IMR-90 (cell line): Measurements from ENCODE around the gene ZSCAN5C. TPM values are rescaled to one million over a fixed set of nuclear protein-coding genes. Genes with fewer than 3 reads are reported as not detected.

Experiments
- ATAC-seq: fragments of 200-7000 bp; cut with Tn5 transposase; 2 replicates; pipeline ENCODE4 v1.9.1; 2020; ENCODE audit warnings: low read depth, mild to moderate bottlenecking, moderate library complexity
- BruUV-seq: library from RNA; stranded (reverse); fragments of 400-500 nt; replicated peaks from 2 replicates; lab custom pipeline; 2021; lab: Mats Ljungman, UMichigan
- CTCF ChIA-PET: fragments of 300-600 bp; formaldehyde crosslinking; extraction: SDS; loops from one replicate; lab custom pipeline; 2021; ENCODE audit warnings: antibody characterized with exemption; lab: Yijun Ruan, JAX
- POLR2A ChIA-PET: fragments of 300-600 bp; sonication (Branson Sonifier 250); formaldehyde crosslinking; loops from one replicate; lab custom pipeline; 2022; ENCODE audit warnings: antibody characterized with exemption; ENCODE audit not compliant: unreplicated experiment; lab: Charles Lee
- DNase-seq: peaks from one replicate; pipeline ENCODE4 v3.0.0; 2013
- H2AFZ ChIP-seq: replicated peaks from 2 replicates; pipeline ENCODE3; 2013; ENCODE audit warnings: low read length, mild to moderate bottlenecking; ENCODE audit not compliant: poor library complexity
- H2AK5ac ChIP-seq: 2 replicates; pipeline ENCODE4 v1.6.1; 2013; ENCODE audit warnings: low read depth, low read length, inconsistent platforms
- H2AK9ac ChIP-seq: replicated peaks from 2 replicates; pipeline ENCODE3; 2013; ENCODE audit warnings: mild to moderate bottlenecking, low read depth, low read length, moderate library complexity; ENCODE audit not compliant: poor library complexity
- H2BK120ac ChIP-seq: 2 replicates; pipeline ENCODE4 v1.6.1; 2013; ENCODE audit warnings: low read depth, low read length, inconsistent platforms
- H2BK15ac ChIP-seq: 3 replicates; pipeline ENCODE4 v1.6.1; 2013; ENCODE audit warnings: low read depth, low read length, inconsistent platforms
- H2BK20ac ChIP-seq: 2 replicates; pipeline ENCODE4 v1.6.1; 2013; ENCODE audit warnings: low read depth, mild to moderate bottlenecking, inconsistent platforms, low read length, moderate library complexity
- H2BK5ac ChIP-seq: 2 replicates; pipeline ENCODE4 v1.6.1; 2013; ENCODE audit warnings: mild to moderate bottlenecking, low read depth, low read length, inconsistent platforms; ENCODE audit not compliant: poor library complexity, severe bottlenecking
- H3K14ac ChIP-seq: replicated peaks from 2 replicates; pipeline ENCODE4 v1.6.1; 2013; ENCODE audit warnings: low read depth, low read length, inconsistent platforms
- H3K18ac ChIP-seq: 2 replicates; pipeline ENCODE4 v1.6.1; 2013; ENCODE audit warnings: low read depth, low read length, control low read depth
- H3K23ac ChIP-seq: 2 replicates; pipeline ENCODE4 v1.6.1; 2013; ENCODE audit warnings: low read depth, low read length, inconsistent platforms
- H3K27ac ChIP-seq: 2 replicates; pipeline ENCODE4 v1.5.1; 2013; ENCODE audit warnings: mild to moderate bottlenecking, control low read depth, low read length; ENCODE audit not compliant: insufficient read depth
- H3K27me3 ChIP-seq: 2 replicates; pipeline ENCODE4 v1.6.1; 2013; ENCODE audit warnings: low read length; ENCODE audit not compliant: control insufficient read depth, insufficient read depth
- H3K36me3 ChIP-seq: 2 replicates; pipeline ENCODE4 v1.6.1; 2013; ENCODE audit warnings: low read length, mixed read lengths; ENCODE audit not compliant: control insufficient read depth, insufficient read depth
- H3K4ac ChIP-seq: 2 replicates; pipeline ENCODE4 v1.6.1; 2013; ENCODE audit warnings: low read depth, low read length, inconsistent platforms
- H3K4me1 ChIP-seq: 2 replicates; pipeline ENCODE4 v1.6.1; 2013; ENCODE audit warnings: low read length, mixed read lengths; ENCODE audit not compliant: control insufficient read depth, insufficient read depth
- H3K4me2 ChIP-seq: 2 replicates; pipeline ENCODE4 v1.6.1; 2013; ENCODE audit warnings: low read depth, mild to moderate bottlenecking, control low read depth, low read length, moderate library complexity
- H3K4me3 ChIP-seq: 2 replicates; pipeline ENCODE4 v1.5.1; 2013; ENCODE audit warnings: low read depth, mild to moderate bottlenecking, control low read depth, low read length, moderate library complexity; ENCODE audit not compliant: insufficient read depth
- H3K56ac ChIP-seq: 2 replicates; pipeline ENCODE4 v1.6.1; 2013; ENCODE audit warnings: low read length, inconsistent platforms; ENCODE audit not compliant: insufficient read depth; ENCODE audit errors: extremely low read depth
- H3K79me1 ChIP-seq, 2 experiments: 2 replicates each; pipeline ENCODE4 v1.6.1; 2013; ENCODE audit warnings: low read length in 2 of 2, inconsistent platforms in 1 of 2, low read depth in 1 of 2
- H3K9ac ChIP-seq: 2 replicates; pipeline ENCODE4 v1.6.1; 2013; ENCODE audit warnings: low read depth, low read length, control low read depth
- H3K9me1 ChIP-seq: 2 replicates; pipeline ENCODE4 v1.6.1; 2013; ENCODE audit warnings: low read length, inconsistent platforms; ENCODE audit not compliant: insufficient read depth
- H3K9me3 ChIP-seq: 2 replicates; pipeline ENCODE4 v1.6.1; 2013; ENCODE audit warnings: low read length; ENCODE audit not compliant: control insufficient read depth, insufficient read depth
- H4K20me1 ChIP-seq: 2 replicates; pipeline ENCODE4 v1.6.1; 2013; ENCODE audit warnings: low read length, inconsistent platforms; ENCODE audit not compliant: insufficient read depth
- H4K5ac ChIP-seq: 2 replicates; pipeline ENCODE4 v1.6.1; 2013; ENCODE audit warnings: mild to moderate bottlenecking, low read depth, low read length, control low read depth
- H4K8ac ChIP-seq, 2 experiments: 2 replicates each; pipeline ENCODE4 v1.6.1; 2013; ENCODE audit warnings: low read depth in 2 of 2, low read length in 2 of 2, control low read depth in 1 of 2, inconsistent platforms in 1 of 2
- H4K91ac ChIP-seq: 2 replicates; pipeline ENCODE4 v1.6.1; 2013; ENCODE audit warnings: low read depth, low read length, inconsistent platforms; ENCODE audit not compliant: insufficient read depth
- BHLHE40 ChIP-seq: fragments of 150-350 bp; IDR thresholded peaks from 2 replicates; pipeline ENCODE4 v1.6.1; 2016; ENCODE audit warnings: mild to moderate bottlenecking, low read depth, low read length
- CEBPB ChIP-seq: IDR thresholded peaks from 2 replicates; pipeline ENCODE4 v1.6.1; 2012; ENCODE audit warnings: low read depth, low read length, improper control_type of control experiment
- CHD1 ChIP-seq: IDR thresholded peaks from 2 replicates; pipeline ENCODE4 v1.6.1; 2012; ENCODE audit warnings: low read depth, low read length, improper control_type of control experiment
- CTCF ChIP-seq: conservative IDR thresholded peaks from 2 replicates; pipeline ENCODE4 v1.5.1; 2012; ENCODE audit warnings: mild to moderate bottlenecking, low read depth, low read length, improper control_type of control experiment
- ELK1 ChIP-seq: fragments of 150-350 bp; IDR thresholded peaks from 2 replicates; pipeline ENCODE4 v1.6.1; 2016; ENCODE audit warnings: low read depth, mild to moderate bottlenecking, low read length, moderate library complexity, borderline replicate concordance
- FOS ChIP-seq: fragments of 150-350 bp; IDR thresholded peaks from 2 replicates; pipeline ENCODE4 v1.6.1; 2016; ENCODE audit warnings: low read depth, low read length
- MAFK ChIP-seq: IDR thresholded peaks from 2 replicates; pipeline ENCODE4 v1.6.1; 2012; ENCODE audit warnings: low read depth, low read length, improper control_type of control experiment
- MAZ ChIP-seq: IDR thresholded peaks from 2 replicates; pipeline ENCODE4 v1.6.1; 2012; ENCODE audit warnings: low read depth, mild to moderate bottlenecking, low read length, improper control_type of control experiment, moderate library complexity, borderline replicate concordance
- MXI1 ChIP-seq: IDR thresholded peaks from 2 replicates; pipeline ENCODE4 v1.6.1; 2012; ENCODE audit warnings: low read depth, mild to moderate bottlenecking, low read length, moderate library complexity, borderline replicate concordance
- NFE2L2 ChIP-seq: fragments of 150-350 bp; IDR thresholded peaks from 2 replicates; pipeline ENCODE4 v1.6.1; 2016; ENCODE audit warnings: low read depth, mild to moderate bottlenecking, low read length
- POLR2A ChIP-seq: IDR thresholded peaks from 2 replicates; pipeline ENCODE4 v1.6.1; 2012; ENCODE audit warnings: mild to moderate bottlenecking, low read depth, low read length
- RAD21 ChIP-seq: IDR thresholded peaks from 2 replicates; pipeline ENCODE4 v1.6.1; 2012; ENCODE audit warnings: low read length, improper control_type of control experiment
- RCOR1 ChIP-seq: IDR thresholded peaks from 2 replicates; pipeline ENCODE4 v1.6.1; 2012; ENCODE audit warnings: mild to moderate bottlenecking, low read length, improper control_type of control experiment; ENCODE audit not compliant: insufficient replicate concordance
- RFX5 ChIP-seq: IDR thresholded peaks from 2 replicates; pipeline ENCODE4 v1.8.0; 2012; ENCODE audit warnings: low read depth, mild to moderate bottlenecking, low read length, moderate library complexity
- SMC3 ChIP-seq: fragments of 150-350 bp; IDR thresholded peaks from 2 replicates; pipeline ENCODE4 v1.6.1; 2016; ENCODE audit warnings: low read depth, mild to moderate bottlenecking, antibody characterized with exemption, low read length, moderate library complexity
- USF2 ChIP-seq: fragments of 150-350 bp; IDR thresholded peaks from 2 replicates; pipeline ENCODE4 v1.6.1; 2017; ENCODE audit warnings: mild to moderate bottlenecking, antibody characterized with exemption, low read length, low read depth
- WGBS, 2 experiments: methylation state at CpG; one replicate each; pipeline versions ENCODE4 v1.1.5 to v1.1.7; 2013; ENCODE audit warnings: missing lambda C conversion rate in 2 of 2; ENCODE audit not compliant: insufficient read length in 1 of 2; ENCODE audit errors: extremely low coverage in 2 of 2; 5-methylcytosine and 5-hydroxymethylcytosine counted together
- dilution Hi-C: fragments of 300-500 bp; cut with HindIII; formaldehyde crosslinking; loops from one replicate; pipeline ENCODE4 v1.14.3; 2018; ENCODE audit warnings: low sequenced_read_pairs; ENCODE audit not compliant: unreplicated experiment
- in situ Hi-C: fragments of 300-500 bp; cut with MboI; formaldehyde crosslinking; loops from 3 replicates; pipeline ENCODE4 v1.14.3; 2019; ENCODE audit warnings: low sequenced_read_pairs, inconsistent platforms, mixed read lengths
- intact Hi-C: fragments of 100-400 bp; cut with micrococcal nuclease; formaldehyde crosslinking; loops from 2 replicates; pipeline ENCODE4 v1.10.0; 2022
- polyA plus RNA-seq, 3 experiments: library from polyadenylated mRNA; depleted of rRNA; stranded (reverse); fragments of >200 nt; gene quantifications; 2 replicates each; pipeline ENCODE4 v1.2.3, GENCODE V29; 2012; ENCODE audit warnings: low replicate concordance in 1 of 3
- total RNA-seq: library from RNA; depleted of rRNA; stranded (reverse); fragments of >200 nt; gene quantifications from 2 replicates; pipeline ENCODE4 v1.2.3, GENCODE V29; 2012

The ZSCAN5C gene
- total and polyA plus RNA-seq, 2 of the 4 experiments (the other 2 are of a cell fraction), result not detected

GRCh38 chr19:56174550-56174949 lies 27.5 kb upstream of the ZSCAN5C start:
- intact Hi-C loops, result loop anchor here (10.0 kb wide), 1 partner anchor 140 kb away; the partner anchor contains the start of gene ZSCAN5A
- Histone ChIP-seq H2AFZ (no peak overlapping the region), H3K9ac (no peak overlapping the region), H3K27me3 (peaks cover 9% of the 10 kb centered on the region; the same call in 1 of the 2 replicates), H2BK120ac (no peak overlapping the region), H3K9me3 (no peaks in the 10 kb centered on the region), H2AK9ac (no peak overlapping the region), H2BK20ac (no peak overlapping the region), H2BK15ac (no peak overlapping the region), H4K8ac (no peak overlapping the region), H3K4me1 (no peaks in the 10 kb centered on the region), H3K14ac (no peak overlapping the region), H3K4me3 (no peak overlapping the region), H2AK5ac (no peak overlapping the region), H2BK5ac (no peak overlapping the region), H3K4ac (no peak overlapping the region), H3K56ac (no peak overlapping the region), H3K23ac (no peak overlapping the region), H3K27ac (no peak overlapping the region), H3K4me2 (no peak overlapping the region), H4K5ac (no peak overlapping the region), H3K18ac (no peak overlapping the region), H3K9me1 (no peaks in the 10 kb centered on the region), H3K79me1 (no peaks in the 10 kb centered on the region), H3K36me3 (no peaks in the 10 kb centered on the region), H4K20me1 (no peaks in the 10 kb centered on the region), H4K91ac (no peak overlapping the region)
- CTCF ChIA-PET, result no interaction called here
- dilution Hi-C loops, result no loop called here
- BruUV-seq, result no TSS peak
- ATAC-seq (no peak), DNase-seq (no peak)
- in situ Hi-C loops, result no loop called here
- WGBS, 2 experiments, result no CpG with 5 or more reads among the region's 11 CpGs
- POLR2A ChIA-PET, result no interaction called here
- TF ChIP-seq FOS (no peak), MXI1 (no peak), CEBPB (no peak), MAFK (no peak), NFE2L2 (no peak), RCOR1 (no peak), RFX5 (no peak), POLR2A (no peak), RAD21 (no peak), BHLHE40 (no peak), CTCF (no peak), ELK1 (no peak), SMC3 (no peak), USF2 (no peak), MAZ (no peak), CHD1 (no peak)
